CD14-positive monocyte (primary cell): ENCODE measurements around the gene PEX5L. TPM values are rescaled to one million over a fixed set of nuclear protein-coding genes. Genes with fewer than 3 reads are reported as not detected.

Experiments used
- DNase-seq, 3 donors: peaks; one replicate each; pipeline ENCODE4 v3.0.0-alpha.2; 2011 to 2022
- H2AFZ ChIP-seq: 2 replicates; pipeline ENCODE4 v1.6.0; 2012; ENCODE audit warnings: mild to moderate bottlenecking, low read depth, low read length, inconsistent platforms; ENCODE audit not compliant: insufficient read depth, poor library complexity, severe bottlenecking
- H3K27ac ChIP-seq, 2 donors: 1 replicate in 1 of 2; 2 replicates in 1 of 2; pipeline ENCODE4 v1.5.1; 2012 to 2013; ENCODE audit warnings: low read length in 2 of 2, control low read depth in 1 of 2, inconsistent platforms in 1 of 2, low read depth in 1 of 2, mild to moderate bottlenecking in 1 of 2
- H3K27me3 ChIP-seq, 2 donors: one replicate each; pipeline versions ENCODE4 v1.6.0 to v1.6.1; 2011 to 2013; ENCODE audit warnings: low read length in 2 of 2; ENCODE audit not compliant: control insufficient read depth in 2 of 2, insufficient read depth in 2 of 2
- H3K36me3 ChIP-seq, 2 donors: replicated peaks in 1 of 2; 1 replicate in 1 of 2; 2 replicates in 1 of 2; pipeline versions ENCODE4 v1.5.1 to v1.6.1; 2012 to 2013; ENCODE audit warnings: low read length in 2 of 2, control low read depth in 1 of 2, inconsistent platforms in 1 of 2, mild to moderate bottlenecking in 1 of 2; ENCODE audit not compliant: insufficient read depth in 2 of 2, control insufficient read depth in 1 of 2
- H3K4me1 ChIP-seq, 2 donors: 1 replicate in 1 of 2; 2 replicates in 1 of 2; pipeline versions ENCODE4 v1.5.1 to v1.6.1; 2012 to 2013; ENCODE audit warnings: low read length in 2 of 2, control low read depth in 1 of 2, inconsistent platforms in 1 of 2, mild to moderate bottlenecking in 1 of 2, moderate library complexity in 1 of 2; ENCODE audit not compliant: insufficient read depth in 2 of 2, control insufficient read depth in 1 of 2
- H3K4me2 ChIP-seq: replicated peaks from 2 replicates; pipeline ENCODE3; 2012; ENCODE audit warnings: low read length, moderate library complexity, mild to moderate bottlenecking; ENCODE audit not compliant: poor library complexity, severe bottlenecking; ENCODE audit errors: extremely low read depth
- H3K4me3 ChIP-seq, 3 experiments: fragments of 200-600 bp in 1 of 3; sonication (generic) in 1 of 3; replicated peaks in 1 of 3; 1 replicate in 2 of 3; 2 replicates in 1 of 3; pipeline ENCODE4 v1.5.1; 2011 to 2013; ENCODE audit warnings: low read length in 3 of 3, mild to moderate bottlenecking in 3 of 3, control low read depth in 2 of 3, low read depth in 2 of 3, inconsistent platforms in 1 of 3, moderate library complexity in 1 of 3
- H3K79me2 ChIP-seq: 2 replicates; pipeline ENCODE4 v1.6.0; 2012; ENCODE audit warnings: mild to moderate bottlenecking, control low read depth, inconsistent platforms, low read length, moderate library complexity; ENCODE audit not compliant: insufficient read depth
- H3K9ac ChIP-seq: 2 replicates; pipeline ENCODE4 v1.6.0; 2017; ENCODE audit warnings: low read length, mild to moderate bottlenecking; ENCODE audit not compliant: insufficient read depth, poor library complexity, severe bottlenecking
- H3K9me3 ChIP-seq, 2 donors: replicated peaks in 1 of 2; 1 replicate in 1 of 2; 2 replicates in 1 of 2; pipeline versions ENCODE4 v1.5.1 to v1.6.1; 2012 to 2013; ENCODE audit warnings: low read length in 2 of 2, control low read depth in 1 of 2; ENCODE audit not compliant: control insufficient read depth in 1 of 2, insufficient read depth in 1 of 2
- H4K20me1 ChIP-seq: 2 replicates; pipeline ENCODE4 v1.6.0; 2012; ENCODE audit warnings: mild to moderate bottlenecking, low read length, control low read depth, moderate library complexity; ENCODE audit not compliant: insufficient read depth
- H3K27ac Mint-ChIP-seq, 7 donors: one replicate each; pipeline ENCODE4 v1.8.0; 2020; ENCODE audit warnings: mild to moderate bottlenecking in 7 of 7, mixed read lengths in 7 of 7, moderate library complexity in 6 of 7, inconsistent platforms in 2 of 7
- H3K27me3 Mint-ChIP-seq, 3 donors: one replicate each; pipeline ENCODE4 v1.8.0; 2021 to 2022; ENCODE audit warnings: low read depth in 3 of 3, mild to moderate bottlenecking in 3 of 3, mixed read lengths in 3 of 3, moderate library complexity in 3 of 3, inconsistent platforms in 1 of 3
- H3K36me3 Mint-ChIP-seq, 2 donors: one replicate each; pipeline ENCODE4 v1.8.0; 2020; ENCODE audit warnings: mixed read lengths in 2 of 2, inconsistent platforms in 1 of 2, mild to moderate bottlenecking in 1 of 2
- H3K4me1 Mint-ChIP-seq: one replicate; pipeline ENCODE4 v1.8.0; 2020; ENCODE audit warnings: mild to moderate bottlenecking, mixed read lengths
- H3K4me3 Mint-ChIP-seq, 2 donors: one replicate each; pipeline ENCODE4 v1.8.0; 2020; ENCODE audit warnings: mild to moderate bottlenecking in 2 of 2, mixed read lengths in 2 of 2, moderate library complexity in 1 of 2
- H3K9me3 Mint-ChIP-seq, 7 donors: one replicate each; pipeline ENCODE4 v1.8.0; 2020 to 2022; ENCODE audit warnings: mixed read lengths in 7 of 7, mild to moderate bottlenecking in 6 of 7, moderate library complexity in 6 of 7, inconsistent platforms in 2 of 7
- WGBS: methylation state at CpG from one replicate; pipeline ENCODE4 v1.1.5; 2013; ENCODE audit warnings: missing lambda C conversion rate; ENCODE audit not compliant: insufficient coverage; 5-methylcytosine and 5-hydroxymethylcytosine counted together
- intact Hi-C, 2 donors: fragments of 100-400 bp; cut with micrococcal nuclease; formaldehyde crosslinking; loops; one replicate each; pipeline versions ENCODE4 v1.15.0 to v1.15.1; 2023
- polyA plus RNA-seq, 3 donors: library from polyadenylated mRNA; depleted of rRNA in 1 of 3; unstranded in 2 of 3; stranded (reverse) in 1 of 3; fragments of 300-500 nt in 2 of 3; fragments of >200 nt in 1 of 3; fragmentation: Illumina TruSeq in 2 of 3; gene quantifications; 1 replicate in 2 of 3; 2 replicates in 1 of 3; pipeline ENCODE4 v1.2.3, GENCODE V29; 2012 to 2021
- TF ChIP-seq, protein P1 (sequence below): fragments of 200-600 bp; IDR thresholded peaks from one replicate; pipeline ENCODE4 v1.8.0; 2022; ENCODE audit warnings: antibody characterized with exemption, mild to moderate bottlenecking

The PEX5L gene
- polyA plus RNA-seq, 3 donors, result not detected

DNA sequence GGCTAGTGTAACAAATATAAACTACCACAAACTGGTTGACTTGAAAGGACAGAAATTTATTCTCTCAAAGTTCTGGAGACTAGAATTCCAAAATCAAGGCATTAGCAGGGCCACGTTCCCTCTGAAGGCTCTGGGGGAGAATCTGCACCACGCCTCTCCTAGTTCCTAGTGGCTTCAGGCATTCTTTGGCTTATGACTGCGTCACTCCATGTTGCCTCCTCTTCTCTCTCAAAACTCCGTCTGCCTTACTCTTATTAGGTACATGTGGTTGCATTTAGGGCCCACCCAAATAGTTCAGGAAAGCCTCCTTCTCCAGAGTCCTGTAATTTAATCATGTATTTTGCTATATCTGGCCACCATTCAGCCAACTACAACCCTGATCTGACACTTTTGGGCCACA, 174.8 kb downstream of the PEX5L start:
- Histone ChIP-seq H4K20me1 (no peaks in the 10 kb centered on the region), H3K9me3 (no peaks in the 10 kb centered on the region), H3K27ac (no peak overlapping the region), H3K4me1 (no peaks in the 10 kb centered on the region), H3K27me3 (no peaks in the 10 kb centered on the region), H3K9ac (no peak overlapping the region), H3K79me2 (no peaks in the 10 kb centered on the region), H3K4me2 (no peak overlapping the region), H3K4me3 (no peak overlapping the region), H3K36me3 (no peaks in the 10 kb centered on the region), H2AFZ (no peak overlapping the region)
- TF ChIP-seq, protein P1, sequence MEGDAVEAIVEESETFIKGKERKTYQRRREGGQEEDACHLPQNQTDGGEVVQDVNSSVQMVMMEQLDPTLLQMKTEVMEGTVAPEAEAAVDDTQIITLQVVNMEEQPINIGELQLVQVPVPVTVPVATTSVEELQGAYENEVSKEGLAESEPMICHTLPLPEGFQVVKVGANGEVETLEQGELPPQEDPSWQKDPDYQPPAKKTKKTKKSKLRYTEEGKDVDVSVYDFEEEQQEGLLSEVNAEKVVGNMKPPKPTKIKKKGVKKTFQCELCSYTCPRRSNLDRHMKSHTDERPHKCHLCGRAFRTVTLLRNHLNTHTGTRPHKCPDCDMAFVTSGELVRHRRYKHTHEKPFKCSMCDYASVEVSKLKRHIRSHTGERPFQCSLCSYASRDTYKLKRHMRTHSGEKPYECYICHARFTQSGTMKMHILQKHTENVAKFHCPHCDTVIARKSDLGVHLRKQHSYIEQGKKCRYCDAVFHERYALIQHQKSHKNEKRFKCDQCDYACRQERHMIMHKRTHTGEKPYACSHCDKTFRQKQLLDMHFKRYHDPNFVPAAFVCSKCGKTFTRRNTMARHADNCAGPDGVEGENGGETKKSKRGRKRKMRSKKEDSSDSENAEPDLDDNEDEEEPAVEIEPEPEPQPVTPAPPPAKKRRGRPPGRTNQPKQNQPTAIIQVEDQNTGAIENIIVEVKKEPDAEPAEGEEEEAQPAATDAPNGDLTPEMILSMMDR, result no peak
- Mint-ChIP-seq H3K36me3 (no peaks in the 10 kb centered on the region), H3K9me3 (peaks cover 0 to 2% (median 0%) of the 10 kb centered on the region in 7 donors), H3K27me3 (peaks cover 0 to 3% (median 0%) of the 10 kb centered on the region in 3 donors), H3K27ac (no peak overlapping the region), H3K4me1 (no peaks in the 10 kb centered on the region), H3K4me3 (no peak overlapping the region)
- WGBS, result 87% methylated on average over 3 of the region's 4 CpGs
- intact Hi-C loops, result no loop called here
- DNase-seq, result no peak

DNA sequence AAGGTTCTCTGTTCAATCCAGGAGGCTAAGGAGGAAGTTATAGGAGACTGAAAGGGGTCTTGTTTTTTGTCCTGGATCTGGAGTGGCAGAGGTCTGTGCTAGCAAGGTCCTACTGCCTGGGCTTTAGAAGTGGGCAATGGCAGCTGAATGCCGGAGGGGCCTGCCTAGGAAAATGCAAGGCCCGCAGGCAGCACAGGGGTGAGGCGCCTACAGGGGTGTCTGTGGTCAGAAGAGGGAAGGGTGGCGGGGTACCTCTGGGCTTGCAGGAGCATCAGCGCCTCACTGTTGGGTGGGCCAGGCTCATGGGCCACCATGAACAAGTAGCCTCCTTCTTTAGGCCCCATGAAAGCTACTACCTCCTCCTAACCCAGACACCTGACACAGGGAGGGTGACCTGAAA, 175.4 kb downstream of the PEX5L start:
- H3K27ac ChIP-seq, result no peak overlapping the region
- no peaks in the 10 kb centered on the region for H4K20me1 ChIP-seq
- Mint-ChIP-seq H3K4me3 (no peak overlapping the region), H3K9me3 (peaks cover 0 to 2% (median 2%) of the 10 kb centered on the region in 7 donors), H3K4me1 (no peaks in the 10 kb centered on the region), H3K36me3 (no peaks in the 10 kb centered on the region), H3K27ac (no peak overlapping the region), H3K27me3 (peaks cover 0 to 4% (median 0%) of the 10 kb centered on the region in 3 donors)
- no peak overlapping the region for H2AFZ ChIP-seq
- H3K4me2 ChIP-seq, result no peak overlapping the region
- no peaks in the 10 kb centered on the region for H3K79me2 ChIP-seq
- intact Hi-C loops, result no loop called here
- TF ChIP-seq, protein P1, result no peak
- no peaks in the 10 kb centered on the region for H3K27me3 ChIP-seq
- H3K9ac ChIP-seq, result no peak overlapping the region
- H3K4me3 ChIP-seq, result no peak overlapping the region
- no peaks in the 10 kb centered on the region for H3K36me3 ChIP-seq
- no peaks in the 10 kb centered on the region for H3K4me1 ChIP-seq
- 100% methylated on average over 3 of the region's 5 CpGs for WGBS
- H3K9me3 ChIP-seq, result no peaks in the 10 kb centered on the region
- DNase-seq, result no peak
